Stimulated activated CD4-positive, alpha-beta T cell treated with anti-CD3 and anti-CD28 coated beads, Interleukin-4, amount 100 ng/mL, for 4 hours (primary cell): ENCODE data around the gene DRC3.
"Not testable (repeated sequence)": the region's sequence is repeated elsewhere in the genome, so short reads cannot be mapped to it uniquely, and the experiment has no call there.

ENCODE experiments used
- DNase-seq, 2 experiments: peaks; one replicate each; pipeline ENCODE4 v3.0.0-alpha.2; 2020

Gene DRC3

DNA sequence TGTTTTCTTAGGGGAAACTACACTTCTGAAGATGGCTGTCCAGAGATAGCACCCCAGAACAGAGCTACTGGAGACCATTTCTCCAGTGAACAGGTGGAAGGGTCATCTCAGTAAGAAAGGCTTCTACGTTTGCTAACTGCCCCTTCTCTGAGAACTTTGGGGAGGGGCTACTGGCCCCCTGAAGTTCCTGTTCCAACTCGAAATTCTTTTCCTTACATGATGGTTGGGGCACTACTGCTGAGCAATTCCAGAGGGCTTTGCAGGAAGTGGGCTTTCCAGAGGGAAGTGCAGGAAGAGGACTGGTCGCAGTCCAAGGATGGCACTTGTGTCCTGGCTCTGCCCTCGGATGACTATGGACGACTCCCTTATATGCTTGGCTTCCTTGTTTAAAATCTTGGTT lies 31.6 kb upstream of the DRC3 start:
- DNase-seq = no peak

- no peak for DNase-seq
These were observed 29.8 kb upstream of the DRC3 start for GRCh38 chr17:17942846-17943245.

DNA sequence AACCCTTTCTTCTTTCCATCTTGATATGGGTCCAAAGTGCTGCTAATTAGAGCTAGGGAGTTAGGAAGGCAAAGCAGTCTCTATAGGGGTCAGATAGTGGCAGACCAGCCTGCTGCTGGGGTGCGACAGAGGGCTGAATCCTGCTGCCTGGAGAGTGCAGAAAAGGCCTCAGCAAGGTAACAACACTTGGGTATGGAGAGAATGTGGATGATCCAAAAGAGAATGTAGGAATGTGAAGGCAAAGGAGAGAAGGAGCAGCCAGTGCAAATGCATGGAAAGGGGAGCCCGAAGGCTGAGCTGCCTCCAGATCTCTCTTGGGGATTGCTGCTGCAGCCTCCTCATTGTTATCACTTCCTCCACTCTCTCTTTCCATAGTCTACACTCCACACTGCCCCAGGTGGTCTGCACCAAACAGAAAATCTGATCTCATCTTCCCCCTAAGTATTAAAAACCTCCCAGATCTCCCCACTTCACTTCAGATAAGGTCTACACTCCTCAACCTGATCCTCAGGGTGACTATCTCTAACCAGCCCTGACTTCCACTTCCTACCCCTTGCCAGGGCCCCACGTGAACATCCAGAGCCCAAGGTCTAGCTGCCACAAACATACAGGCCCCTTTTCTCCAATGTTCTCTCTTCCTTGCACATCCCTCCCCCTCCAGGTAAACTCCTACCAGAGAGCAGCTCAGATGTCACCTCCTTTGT lies 29.2 kb upstream of the DRC3 start:
- no peak for DNase-seq

DNA sequence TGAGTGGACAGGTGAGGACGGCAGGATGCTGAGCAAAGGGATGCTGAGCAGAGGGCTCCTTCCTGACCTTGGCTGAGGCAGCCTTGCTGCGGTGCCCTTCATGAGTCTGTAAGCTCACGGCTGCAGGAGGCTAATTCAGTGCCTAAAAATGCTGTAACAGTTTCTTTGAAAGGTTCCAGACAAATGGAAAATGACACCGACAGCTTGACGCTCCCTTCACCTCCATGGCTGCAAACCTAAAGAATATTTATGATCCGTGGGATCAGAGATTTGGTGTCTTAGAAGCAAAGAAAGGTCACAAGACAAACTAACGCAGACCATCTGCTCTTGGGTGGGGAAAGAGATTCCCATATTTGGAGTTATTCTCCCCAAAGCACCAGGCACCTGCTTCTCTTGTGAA lies 28.4 kb upstream of the DRC3 start:
- DNase-seq = no peak

DNA sequence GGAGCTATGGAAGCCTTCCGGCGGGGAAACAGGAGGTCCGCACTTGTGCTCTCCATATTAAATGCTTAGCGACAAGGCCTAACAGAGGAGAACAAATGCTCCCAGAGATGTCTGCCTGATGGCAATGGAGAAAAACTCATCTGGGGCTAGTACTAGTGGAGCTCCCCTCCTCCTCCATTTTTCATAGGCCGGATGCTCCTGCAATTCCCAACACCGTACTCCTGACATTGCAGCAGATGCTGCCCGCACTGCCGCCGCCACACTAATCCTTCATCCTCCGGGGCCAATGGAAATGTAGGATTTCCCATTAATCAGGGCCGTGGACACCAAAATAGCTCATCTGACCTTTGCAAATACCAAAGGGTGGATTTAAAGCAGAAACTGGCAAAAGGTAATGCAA lies 27.9 kb upstream of the DRC3 start:
- DNase-seq = no peak

DNA sequence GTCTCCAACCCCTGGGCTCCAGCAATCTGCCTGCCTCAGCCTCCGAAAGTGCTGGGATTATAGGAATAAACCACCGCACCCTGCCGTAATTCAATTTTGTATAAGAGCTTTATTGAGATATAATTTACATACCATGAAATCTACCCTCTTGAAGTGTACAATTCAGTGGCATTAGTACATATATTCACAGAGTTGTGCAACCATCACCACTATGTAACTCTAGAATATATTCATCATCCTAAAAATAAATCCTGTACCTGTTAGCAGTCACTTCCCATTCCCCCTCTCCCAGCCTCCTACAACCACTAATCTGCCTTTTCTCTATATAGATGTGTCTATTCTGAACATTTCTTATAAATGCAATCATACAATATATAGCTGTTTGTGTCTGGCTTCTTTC lies 26.6 kb upstream of the DRC3 start:
- DNase-seq = no peak

GRCh38 chr17:17947309-17947708 lies 25.4 kb upstream of the DRC3 start:
- no peak for DNase-seq

GRCh38 chr17:17947966-17948365 lies 24.7 kb upstream of the DRC3 start:
- no peak for DNase-seq

DNA sequence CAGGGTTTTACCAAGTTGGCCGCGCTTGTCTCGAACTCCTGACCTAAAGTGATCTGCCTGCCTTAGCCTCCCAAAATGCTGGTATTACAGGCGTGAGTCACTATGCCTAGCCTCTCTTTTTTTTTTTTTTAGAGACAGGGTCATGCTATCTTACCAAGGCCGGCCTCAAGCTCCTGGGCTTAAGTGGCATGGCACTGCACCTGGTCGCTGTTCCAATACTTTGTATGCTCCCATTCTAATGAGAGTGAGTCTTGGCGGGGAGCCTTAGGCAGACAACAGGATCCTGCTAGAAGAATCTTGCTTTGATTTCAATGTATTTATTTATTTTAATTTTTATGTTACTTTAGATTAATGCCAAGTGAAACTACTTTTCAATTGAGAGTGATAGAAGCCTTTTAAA lies 22.3 kb upstream of the DRC3 start:
- DNase-seq = no peak

- no peak for DNase-seq
These were observed 21.9 kb upstream of the DRC3 start for GRCh38 chr17:17950806-17951205.

- DNase-seq = no peak
These were observed 21.1 kb upstream of the DRC3 start for GRCh38 chr17:17951524-17951923.

- no peak for DNase-seq
These were observed 20.0 kb upstream of the DRC3 start for GRCh38 chr17:17952691-17953090.

- DNase-seq = no peak
These were observed 18.6 kb upstream of the DRC3 start for GRCh38 chr17:17954079-17954478.

DNA sequence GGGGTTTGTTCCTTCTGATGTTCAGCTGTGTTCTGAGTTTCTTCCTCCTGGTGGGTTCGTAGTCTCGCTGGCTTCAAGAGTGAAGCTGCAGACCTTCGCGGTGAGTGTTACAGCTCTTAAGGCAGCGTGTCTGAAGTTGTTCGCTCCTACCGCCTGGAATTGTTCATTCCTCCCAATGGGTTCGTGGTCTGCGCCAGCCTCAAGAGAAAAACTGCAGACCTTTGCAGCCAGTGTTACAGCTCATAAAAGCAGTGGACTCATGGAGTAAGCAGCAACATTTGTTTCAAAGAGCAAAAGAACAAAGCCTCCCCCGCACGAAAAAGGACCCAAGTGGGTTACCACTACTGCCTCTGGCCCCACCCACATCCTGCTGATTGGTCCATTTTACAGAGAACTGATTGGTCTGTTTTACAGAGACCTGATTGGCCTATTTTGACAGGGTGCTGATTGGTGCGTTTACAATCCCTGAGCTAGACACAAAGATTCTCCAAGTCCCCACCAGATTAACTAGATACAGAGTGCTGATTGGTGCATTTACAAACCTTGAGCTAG lies 16.8 kb upstream of the DRC3 start:
- DNase-seq = not testable (repeated sequence)

DNA sequence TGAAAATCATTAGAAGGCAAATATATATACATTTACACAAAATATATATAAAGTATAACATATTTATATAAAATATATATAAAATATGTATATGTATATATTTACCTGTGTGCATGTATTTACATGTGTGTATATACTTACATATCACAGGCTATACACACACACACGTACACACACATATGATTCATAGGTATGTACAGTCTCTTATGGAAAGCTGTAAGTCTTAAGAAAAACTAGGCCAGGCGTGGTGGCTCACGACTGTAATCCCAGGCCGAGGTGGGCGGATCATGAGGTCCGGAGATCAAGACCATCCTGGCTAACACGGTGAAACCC lies 15.1 kb upstream of the DRC3 start:
- DNase-seq = no peak

DNA sequence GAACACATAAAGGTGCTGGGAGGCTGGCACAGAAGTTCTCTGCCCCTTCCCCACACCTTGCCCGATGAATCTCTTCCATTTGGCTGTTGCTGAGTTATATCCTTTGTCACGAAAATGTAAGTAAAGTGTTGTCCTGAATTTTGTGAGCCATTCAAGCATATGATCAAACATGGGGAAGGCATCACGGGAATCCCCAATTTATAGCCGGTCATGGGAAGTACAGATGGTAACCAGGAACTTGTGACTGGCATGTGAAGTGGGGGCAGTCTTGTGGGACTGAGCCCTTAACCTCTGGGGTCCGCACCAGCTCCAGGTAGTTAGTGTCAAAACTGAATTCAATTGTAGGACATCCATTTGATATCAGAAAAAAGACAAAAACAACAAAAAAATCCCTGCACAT lies 13.7 kb upstream of the DRC3 start:
- DNase-seq = no peak

DNA sequence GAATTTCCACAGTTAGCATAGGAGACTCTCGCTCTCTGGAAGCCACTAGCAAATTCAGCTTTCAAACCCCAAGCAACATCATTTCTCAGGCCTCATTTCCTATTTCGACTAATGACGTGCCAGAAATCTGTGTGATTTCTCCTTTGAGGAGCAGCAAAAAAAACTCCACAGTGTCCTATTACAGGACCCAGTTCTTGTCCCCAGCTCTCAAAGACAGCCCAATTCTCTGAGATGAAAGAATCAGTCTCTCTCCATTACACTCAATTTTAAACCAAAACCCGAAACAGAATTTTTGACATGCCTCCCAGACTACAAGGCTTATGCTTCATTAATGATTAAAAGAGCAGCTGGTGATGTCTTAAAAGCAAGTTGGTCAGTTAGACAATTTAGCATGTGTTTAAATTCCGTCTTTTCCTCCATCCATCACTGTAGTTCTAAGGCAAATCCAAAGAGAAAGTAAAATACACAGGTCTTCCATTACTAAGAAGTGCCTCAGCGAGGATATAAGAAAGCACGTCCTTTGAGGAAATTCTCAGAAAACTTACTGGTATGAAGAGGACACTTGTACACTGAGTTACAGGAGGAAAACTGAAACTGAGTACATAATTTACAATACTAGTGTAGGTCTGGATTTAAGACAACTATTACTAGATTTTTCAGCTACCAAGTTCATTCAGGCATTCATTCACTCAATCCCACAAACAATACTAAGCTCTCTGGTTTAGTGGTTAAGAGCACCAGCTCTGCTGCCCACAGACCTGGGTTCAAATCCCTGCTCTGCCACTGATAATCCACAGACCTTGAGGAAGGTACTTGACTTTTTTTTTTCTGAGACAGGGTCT lies 12.9 kb upstream of the DRC3 start:
- DNase-seq = no peak

DNA sequence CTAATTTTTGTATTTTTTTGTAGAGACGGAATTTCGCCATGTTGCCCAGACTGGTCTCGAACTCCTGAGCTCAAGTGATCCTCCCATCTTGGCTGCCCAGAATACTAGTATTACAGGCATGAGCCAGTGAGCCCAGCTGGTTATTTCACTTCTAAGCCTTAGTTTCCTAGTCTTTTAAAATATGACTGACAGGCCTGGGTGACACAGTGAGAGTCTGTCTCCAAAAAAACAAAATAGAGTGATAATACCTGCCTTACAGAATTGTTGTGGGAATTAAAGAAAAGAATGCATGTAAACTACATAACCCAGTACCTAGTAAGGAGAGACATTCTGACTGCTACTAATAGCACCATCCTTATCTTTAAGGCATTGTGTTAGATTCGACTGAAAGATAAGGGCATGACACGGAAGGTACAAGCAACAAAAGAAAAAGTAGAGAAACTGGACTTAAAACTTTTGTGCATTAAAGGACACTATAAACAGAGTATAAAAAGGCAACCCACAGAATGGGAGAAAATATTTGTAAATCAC lies 12.1 kb upstream of the DRC3 start:
- DNase-seq = no peak

- DNase-seq = no peak
These were observed 9.6 kb upstream of the DRC3 start for GRCh38 chr17:17963066-17963465.

DNA sequence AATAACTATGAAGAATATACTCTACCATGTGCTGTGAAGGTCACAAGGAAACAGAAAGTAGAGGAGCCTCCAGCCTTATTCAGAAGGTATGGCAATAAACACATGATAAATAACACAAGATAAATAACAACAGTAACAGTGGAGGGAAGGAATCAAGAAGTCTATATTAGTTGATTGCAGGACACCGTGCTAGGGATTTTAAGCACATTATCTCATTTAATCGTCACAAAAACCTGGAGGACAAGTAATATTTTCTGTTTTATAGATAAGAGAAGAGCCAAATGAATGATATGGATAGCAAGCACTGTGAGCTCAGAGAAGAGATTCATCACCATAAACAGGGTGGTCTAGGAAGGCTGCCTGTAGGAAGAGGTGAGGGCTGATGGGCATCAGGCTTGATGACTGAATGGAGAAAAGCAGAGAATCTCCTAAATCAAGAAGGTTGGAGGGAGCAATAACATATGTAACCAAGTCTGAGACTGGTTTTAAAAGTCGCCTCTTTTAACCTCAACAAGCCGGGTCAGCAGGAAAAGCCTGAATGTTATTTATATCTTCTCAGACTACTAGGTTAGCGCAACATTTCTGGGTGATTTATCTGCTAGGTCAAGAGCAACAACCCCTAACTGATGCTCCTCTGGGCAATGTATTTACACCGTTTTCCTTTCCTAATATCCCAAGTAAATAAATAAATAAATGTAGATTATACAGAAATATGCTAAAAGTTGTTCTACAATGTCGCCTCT lies 8.8 kb upstream of the DRC3 start:
- no peak for DNase-seq

GRCh38 chr17:17964710-17965109 lies 8.0 kb upstream of the DRC3 start:
- no peak for DNase-seq

GRCh38 chr17:17965152-17965721 lies 7.4 kb upstream of the DRC3 start:
- DNase-seq = no peak

- DNase-seq = no peak
These were observed 6.3 kb upstream of the DRC3 start for GRCh38 chr17:17966399-17966798.
